MCF 10A (cell line): Measurements from ENCODE around the gene EGR1. TPM values are rescaled to one million over a fixed set of nuclear protein-coding genes. Genes with fewer than 3 reads are reported as not detected.

Source experiments
- BruUV-seq: library from RNA; stranded (reverse); fragments of 400-500 nt; replicated peaks from 2 replicates; lab custom pipeline; 2021; lab: Mats Ljungman, UMichigan
- CTCF ChIA-PET: fragments of 300-600 bp; sonication (Branson Sonifier 250); formaldehyde crosslinking; extraction: SDS; loops from one replicate; lab custom pipeline; 2021; ENCODE audit warnings: antibody characterized with exemption, inconsistent platforms; lab: Yijun Ruan, JAX
- POLR2A ChIA-PET: fragments of 300-600, 350-650 bp; sonication (Branson Sonifier 250); formaldehyde crosslinking; extraction: SDS; loops from one replicate; lab custom pipeline; 2020; ENCODE audit warnings: antibody characterized with exemption, inconsistent platforms; lab: Yijun Ruan, JAX
- DNase-seq: peaks from one replicate; pipeline ENCODE4 v3.0.0-alpha.2; 2018; ENCODE audit not compliant: unreplicated experiment
- H3K27ac Mint-ChIP-seq: one replicate; pipeline ENCODE4 v1.8.0; 2022; ENCODE audit warnings: mild to moderate bottlenecking, low read depth, mixed read lengths; ENCODE audit not compliant: unreplicated experiment
- H3K27me3 Mint-ChIP-seq: one replicate; pipeline ENCODE4 v1.8.0; 2022; ENCODE audit warnings: mixed read lengths; ENCODE audit not compliant: insufficient read depth, unreplicated experiment
- H3K36me3 Mint-ChIP-seq: one replicate; pipeline ENCODE4 v1.8.0; 2022; ENCODE audit warnings: mild to moderate bottlenecking, moderate library complexity, mixed read lengths; ENCODE audit not compliant: insufficient read depth, unreplicated experiment
- H3K4me1 Mint-ChIP-seq: one replicate; pipeline ENCODE4 v1.8.0; 2022; ENCODE audit warnings: mixed read lengths; ENCODE audit not compliant: insufficient read depth, unreplicated experiment
- H3K4me3 Mint-ChIP-seq: one replicate; pipeline ENCODE4 v1.8.0; 2022; ENCODE audit warnings: mild to moderate bottlenecking, moderate library complexity, mixed read lengths; ENCODE audit not compliant: unreplicated experiment
- H3K9me3 Mint-ChIP-seq: one replicate; pipeline ENCODE4 v1.8.0; 2022; ENCODE audit warnings: mixed read lengths; ENCODE audit not compliant: unreplicated experiment
- intact Hi-C: fragments of 100-400 bp; cut with micrococcal nuclease; formaldehyde crosslinking; loops from 2 replicates; pipeline ENCODE4 v1.14.1; 2022
- total RNA-seq: library from RNA; stranded (reverse); gene quantifications from 2 replicates; pipeline ENCODE4 v1.2.3, GENCODE V29; 2022
- TF ChIP-seq, protein P1 (sequence below): fragments of 200-600 bp; IDR thresholded peaks from one replicate; pipeline ENCODE4 v1.8.0; 2022; ENCODE audit warnings: antibody characterized with exemption, mild to moderate bottlenecking; ENCODE audit not compliant: unreplicated experiment

The EGR1 gene
- total RNA-seq, 1 experiment from 2014 or later: 189 TPM

GRCh38 chr5:138490648-138491283, 25.5 kb downstream of the EGR1 start:
- Mint-ChIP-seq H3K4me1 (peaks cover 50% of the 10 kb centered on the region), H3K9me3 (no peaks in the 10 kb centered on the region), H3K27ac (no peak overlapping the region), H3K27me3 (no peaks in the 10 kb centered on the region), H3K36me3 (peaks cover 6% of the 10 kb centered on the region), H3K4me3 (peak overlapping the region; percentile 94)
- DNase-seq: no peak
- intact Hi-C loops: no loop called here
- TF ChIP-seq, protein P1, sequence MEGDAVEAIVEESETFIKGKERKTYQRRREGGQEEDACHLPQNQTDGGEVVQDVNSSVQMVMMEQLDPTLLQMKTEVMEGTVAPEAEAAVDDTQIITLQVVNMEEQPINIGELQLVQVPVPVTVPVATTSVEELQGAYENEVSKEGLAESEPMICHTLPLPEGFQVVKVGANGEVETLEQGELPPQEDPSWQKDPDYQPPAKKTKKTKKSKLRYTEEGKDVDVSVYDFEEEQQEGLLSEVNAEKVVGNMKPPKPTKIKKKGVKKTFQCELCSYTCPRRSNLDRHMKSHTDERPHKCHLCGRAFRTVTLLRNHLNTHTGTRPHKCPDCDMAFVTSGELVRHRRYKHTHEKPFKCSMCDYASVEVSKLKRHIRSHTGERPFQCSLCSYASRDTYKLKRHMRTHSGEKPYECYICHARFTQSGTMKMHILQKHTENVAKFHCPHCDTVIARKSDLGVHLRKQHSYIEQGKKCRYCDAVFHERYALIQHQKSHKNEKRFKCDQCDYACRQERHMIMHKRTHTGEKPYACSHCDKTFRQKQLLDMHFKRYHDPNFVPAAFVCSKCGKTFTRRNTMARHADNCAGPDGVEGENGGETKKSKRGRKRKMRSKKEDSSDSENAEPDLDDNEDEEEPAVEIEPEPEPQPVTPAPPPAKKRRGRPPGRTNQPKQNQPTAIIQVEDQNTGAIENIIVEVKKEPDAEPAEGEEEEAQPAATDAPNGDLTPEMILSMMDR: no peak
- BruUV-seq: no TSS peak
- ChIA-PET POLR2A (interaction anchor here (0.6 to 2.9 kb wide), 4 partner anchors 12 to 25 kb away, joined by 3 to 37 read pairs (median 10); partner anchors contain the start of gene EGR1), CTCF (interaction anchor here (1.2 to 2.5 kb wide), 5 partner anchors 8 to 29 kb away, joined by 5 to 15 read pairs (median 7); partner anchors contain the start of gene EGR1)

DNA sequence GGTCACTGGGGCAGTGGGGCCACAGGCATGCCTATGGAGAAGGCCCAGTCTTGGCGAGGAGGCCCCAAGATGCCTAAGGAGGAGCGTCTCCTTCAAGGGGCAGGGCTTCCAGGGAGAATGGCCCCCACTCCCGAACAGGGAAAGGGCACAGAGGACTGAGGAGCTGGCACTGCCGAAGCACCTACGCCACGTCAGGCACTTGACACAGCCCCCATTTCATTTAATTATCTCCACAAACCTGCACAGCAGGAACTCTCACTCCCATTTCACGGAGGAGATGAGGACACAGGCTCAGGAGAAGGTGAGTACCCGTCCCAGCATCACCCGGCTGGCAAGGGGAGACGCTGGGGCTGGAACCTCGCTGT, 26.0 kb downstream of the EGR1 start:
- TSS peak; percentile 55 for BruUV-seq
- DNase-seq: no peak
- Mint-ChIP-seq H3K9me3 (no peaks in the 10 kb centered on the region), H3K4me3 (peak overlapping the region; percentile 94), H3K27ac (no peak overlapping the region), H3K27me3 (no peaks in the 10 kb centered on the region), H3K4me1 (peaks cover 50% of the 10 kb centered on the region), H3K36me3 (peaks cover 6% of the 10 kb centered on the region)
- intact Hi-C loops: no loop called here
- ChIA-PET POLR2A (interaction anchor here (2.6 to 2.9 kb wide), 2 partner anchors 21 to 26 kb away, joined by 9 to 37 read pairs; partner anchors contain the start of gene EGR1), CTCF (interaction anchor here (2.5 kb wide), 1 partner anchor 26 kb away, joined by 14 read pairs; the partner anchor contains the start of gene EGR1)
- TF ChIP-seq, protein P1: no peak

GRCh38 chr5:138491669-138492559, 26.6 kb downstream of the EGR1 start:
- TF ChIP-seq, protein P1: no peak
- intact Hi-C loops: loop anchor here (1.0 kb wide), 1 partner anchor 27 kb away; the partner anchor contains the start of gene EGR1
- ChIA-PET POLR2A (interaction anchor here (0.8 to 16.1 kb wide), 10 partner anchors 9 to 279 kb away, joined by 3 to 626 read pairs (median 10); partner anchors contain the start of genes CDC23, EGR1 and ETF1), CTCF (interaction anchor here (0.7 to 5.0 kb wide), 6 partner anchors 12 to 61 kb away, joined by 3 to 73 read pairs (median 10); partner anchors contain the start of gene EGR1)
- no TSS peak for BruUV-seq
- H3K27me3 Mint-ChIP-seq: no peaks in the 10 kb centered on the region
- H3K9me3 Mint-ChIP-seq: no peaks in the 10 kb centered on the region
- DNase-seq: peak; percentile 97
- peak overlapping the region; percentile 70 for H3K27ac Mint-ChIP-seq
- H3K4me3 Mint-ChIP-seq: peak overlapping the region; percentile 94
- H3K36me3 Mint-ChIP-seq: peaks cover 6% of the 10 kb centered on the region
- peaks cover 45% of the 10 kb centered on the region for H3K4me1 Mint-ChIP-seq
